ENCODE measurements around the gene H6PD.
A peak's percentile ranks its signal among the peaks of the same experiment; 100 is the strongest.

Gene H6PD, protein sequence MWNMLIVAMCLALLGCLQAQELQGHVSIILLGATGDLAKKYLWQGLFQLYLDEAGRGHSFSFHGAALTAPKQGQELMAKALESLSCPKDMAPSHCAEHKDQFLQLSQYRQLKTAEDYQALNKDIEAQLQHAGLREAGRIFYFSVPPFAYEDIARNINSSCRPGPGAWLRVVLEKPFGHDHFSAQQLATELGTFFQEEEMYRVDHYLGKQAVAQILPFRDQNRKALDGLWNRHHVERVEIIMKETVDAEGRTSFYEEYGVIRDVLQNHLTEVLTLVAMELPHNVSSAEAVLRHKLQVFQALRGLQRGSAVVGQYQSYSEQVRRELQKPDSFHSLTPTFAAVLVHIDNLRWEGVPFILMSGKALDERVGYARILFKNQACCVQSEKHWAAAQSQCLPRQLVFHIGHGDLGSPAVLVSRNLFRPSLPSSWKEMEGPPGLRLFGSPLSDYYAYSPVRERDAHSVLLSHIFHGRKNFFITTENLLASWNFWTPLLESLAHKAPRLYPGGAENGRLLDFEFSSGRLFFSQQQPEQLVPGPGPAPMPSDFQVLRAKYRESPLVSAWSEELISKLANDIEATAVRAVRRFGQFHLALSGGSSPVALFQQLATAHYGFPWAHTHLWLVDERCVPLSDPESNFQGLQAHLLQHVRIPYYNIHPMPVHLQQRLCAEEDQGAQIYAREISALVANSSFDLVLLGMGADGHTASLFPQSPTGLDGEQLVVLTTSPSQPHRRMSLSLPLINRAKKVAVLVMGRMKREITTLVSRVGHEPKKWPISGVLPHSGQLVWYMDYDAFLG

GRCh38 chr1:9234223-9235095, at the start of gene H6PD:
Gene H6PD (plus strand): TSS chr1:9234774. CDS start chr1:9244935, 10,161 bp downstream.
- Mint-ChIP-seq H3K4me3 (peak within 1 kb of the TSS; percentile 88 to 95 (median 95)), H3K27me3 (ENCODE audit: low read depth) (peaks cover 3% of the 10 kb centered on the region), H3K36me3 (ENCODE audit: low read depth) (peaks cover 19% of the 10 kb centered on the region), H3K9me3 (no peaks in the 10 kb centered on the region), H3K27ac (peak within 1 kb of the TSS; percentile 86 to 98 (median 98)), H3K4me1 (peaks cover 25% of the 10 kb centered on the region)
- TF ChIP-seq CTCF (IDR thresholded peaks at IDR 0.05; ENCODE audit: unreplicated experiment in 3 of 3): peak; percentile 63 to 81 (median 70)

DNA sequence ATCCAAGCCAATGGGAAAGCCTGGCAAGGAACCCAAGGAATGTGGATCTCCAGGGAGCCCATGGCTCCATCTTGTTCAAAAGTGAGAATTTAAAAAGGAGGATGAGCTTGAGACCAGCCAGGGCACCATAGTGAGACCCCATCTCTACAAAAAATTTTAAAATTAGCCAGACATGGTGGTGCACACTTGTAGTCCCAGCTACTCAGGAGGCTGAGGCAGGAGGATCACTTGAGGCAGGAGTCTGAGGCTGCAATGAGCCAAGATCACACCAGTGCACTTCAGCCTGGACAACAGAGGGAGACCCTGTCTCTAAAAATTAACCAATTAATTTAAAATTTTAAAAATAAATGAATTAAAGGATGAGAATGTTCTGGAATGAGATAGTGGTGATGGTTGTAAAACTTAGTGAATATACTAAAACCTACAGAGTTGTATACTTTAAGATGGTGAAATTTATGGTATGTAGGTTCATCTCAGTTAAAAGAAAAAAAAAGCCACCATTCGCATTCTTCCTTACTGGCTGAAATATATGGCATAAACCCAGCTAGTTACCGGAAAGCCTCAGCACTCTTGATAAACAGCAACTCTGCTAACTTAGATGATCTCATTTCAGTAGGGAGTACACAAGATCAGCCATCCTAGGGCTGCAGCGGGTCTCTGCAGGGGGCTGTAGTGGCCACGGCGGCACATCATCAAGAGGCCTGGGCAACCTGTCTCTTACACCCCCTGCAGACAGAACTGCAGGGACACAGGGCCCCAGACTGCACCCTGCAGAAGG, 48.3 kb upstream of the H6PD start:
- Mint-ChIP-seq H3K27ac (no peak overlapping the region), H3K27me3 (ENCODE audit: low read depth) (peaks cover 69% of the 10 kb centered on the region), H3K9me3 (no peaks in the 10 kb centered on the region), H3K36me3 (ENCODE audit: low read depth) (no peaks in the 10 kb centered on the region), H3K4me1 (peaks cover 6% of the 10 kb centered on the region), H3K4me3 (peak overlapping the region in 2 of 3 experiments; percentile 4 to 14)
- TF ChIP-seq CTCF (IDR thresholded peaks at IDR 0.05; ENCODE audit: unreplicated experiment in 3 of 3): no peak

DNA sequence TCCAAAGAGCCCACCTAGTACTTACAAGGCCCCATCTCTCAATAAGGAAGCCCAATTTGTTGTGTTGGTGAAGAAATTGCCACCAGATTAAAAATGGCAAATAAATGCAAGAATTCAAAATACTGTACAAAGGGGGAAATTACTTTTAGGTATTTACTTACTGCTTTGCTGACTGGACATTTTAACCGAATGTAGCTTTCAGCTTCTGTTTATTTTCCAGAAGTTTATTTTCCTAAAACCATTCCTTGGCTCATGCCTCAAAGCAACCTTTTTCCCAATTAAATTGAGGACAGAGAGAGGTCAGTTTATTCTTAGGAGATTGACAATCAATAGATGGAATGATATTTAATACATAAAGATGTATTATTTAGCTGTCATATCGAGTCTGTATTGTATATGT, 47.6 kb upstream of the H6PD start:
- no peaks in the 10 kb centered on the region for H3K4me1 Mint-ChIP-seq
- no peaks in the 10 kb centered on the region for H3K9me3 Mint-ChIP-seq
- TF ChIP-seq CTCF (IDR thresholded peaks at IDR 0.05; ENCODE audit: unreplicated experiment in 3 of 3): no peak
- H3K4me3 Mint-ChIP-seq: no peak overlapping the region
- no peaks in the 10 kb centered on the region for H3K36me3 Mint-ChIP-seq (ENCODE audit: low read depth)
- peaks cover 68% of the 10 kb centered on the region for H3K27me3 Mint-ChIP-seq (ENCODE audit: low read depth)
- H3K27ac Mint-ChIP-seq: no peak overlapping the region

DNA sequence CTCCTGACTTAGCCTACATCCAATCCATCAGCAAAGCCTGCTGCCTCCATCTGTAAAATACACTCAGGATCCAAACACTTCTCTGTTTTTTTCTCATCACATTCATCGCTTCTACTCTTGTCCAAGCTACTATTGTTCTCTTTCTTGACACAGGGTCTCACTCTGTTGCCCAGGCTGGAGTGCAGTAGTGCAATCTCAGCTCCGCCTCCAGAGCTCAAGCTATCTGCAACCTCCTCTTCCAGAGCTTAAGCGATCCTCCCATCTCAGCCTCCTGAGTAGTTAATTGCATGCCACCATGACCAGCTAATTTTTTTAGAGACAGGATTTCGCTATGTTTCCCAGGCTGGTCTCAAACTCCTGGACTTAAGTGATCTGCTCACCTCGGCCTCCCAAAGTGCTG, 44.3 kb upstream of the H6PD start:
- no peaks in the 10 kb centered on the region for H3K9me3 Mint-ChIP-seq
- H3K27ac Mint-ChIP-seq: no peak overlapping the region
- TF ChIP-seq CTCF (IDR thresholded peaks at IDR 0.05; ENCODE audit: unreplicated experiment in 3 of 3): no peak

GRCh38 chr1:9191231-9191630, 43.3 kb upstream of the H6PD start:
- Mint-ChIP-seq H3K4me1 (peaks cover 6% of the 10 kb centered on the region), H3K9me3 (no peaks in the 10 kb centered on the region), H3K27ac (no peak overlapping the region), H3K36me3 (ENCODE audit: low read depth) (no peaks in the 10 kb centered on the region), H3K4me3 (no peak overlapping the region), H3K27me3 (ENCODE audit: low read depth) (peaks cover 55% of the 10 kb centered on the region)
- no peak for TF ChIP-seq CTCF (IDR thresholded peaks at IDR 0.05; ENCODE audit: unreplicated experiment in 3 of 3)

More for the DNA sequence above, 44.3 kb upstream of the H6PD start:
- Mint-ChIP-seq H3K27me3 (ENCODE audit: low read depth) (peaks cover 56% of the 10 kb centered on the region), H3K36me3 (ENCODE audit: low read depth) (no peaks in the 10 kb centered on the region), H3K4me3 (no peak overlapping the region), H3K4me1 (no peaks in the 10 kb centered on the region)

All from nephron (organoid).